Keratinocyte (primary cell): ENCODE results near the gene RHBDD3. TPM values are rescaled to one million over a fixed set of nuclear protein-coding genes. Genes with fewer than 3 reads are reported as not detected.

ENCODE experiments used
- DNase-seq: peaks from one replicate; pipeline ENCODE4 v3.0.0-alpha.2; 2011; ENCODE audit warnings: low read depth, missing footprints, low spot score
- FAIRE-seq: peaks from 2 replicates; lab custom pipeline; 2011; peaks lifted over from hg19 to GRCh38; lab: Jason Lieb, UNC
- H2AFZ ChIP-seq: 2 replicates; pipeline ENCODE4 v1.6.0; 2012; ENCODE audit warnings: low read length, control low read depth, inconsistent platforms; ENCODE audit not compliant: control insufficient read depth
- H3K27ac ChIP-seq: 2 replicates; pipeline ENCODE4 v1.5.1; 2011; ENCODE audit warnings: low read length; ENCODE audit not compliant: control insufficient read depth, insufficient read depth
- H3K27me3 ChIP-seq: 3 replicates; pipeline ENCODE4 v1.6.0; 2011; ENCODE audit warnings: low read length; ENCODE audit not compliant: control insufficient read depth, insufficient read depth; ENCODE audit errors: extremely low read depth
- H3K36me3 ChIP-seq, 2 experiments: 2 replicates in 1 of 2; 3 replicates in 1 of 2; pipeline ENCODE4 v1.5.1; 2011; ENCODE audit warnings: low read length in 2 of 2, mild to moderate bottlenecking in 1 of 2; ENCODE audit not compliant: control insufficient read depth in 2 of 2, insufficient read depth in 2 of 2; ENCODE audit errors: extremely low read depth in 1 of 2
- H3K4me1 ChIP-seq: 3 replicates; pipeline ENCODE4 v1.5.1; 2011; ENCODE audit warnings: low read length; ENCODE audit not compliant: control insufficient read depth, insufficient read depth; ENCODE audit errors: extremely low read depth
- H3K4me2 ChIP-seq: 3 replicates; pipeline ENCODE4 v1.6.0; 2011; ENCODE audit warnings: low read depth, low read length; ENCODE audit not compliant: control insufficient read depth, insufficient read depth; ENCODE audit errors: extremely low read depth
- H3K4me3 ChIP-seq, 3 experiments: fragments of 200-600 bp in 1 of 3; sonication (generic) in 1 of 3; 2 replicates in 2 of 3; 3 replicates in 1 of 3; pipeline ENCODE4 v1.5.1; 2011 to 2016; ENCODE audit warnings: low read length in 3 of 3, mild to moderate bottlenecking in 3 of 3, control low read depth in 2 of 3, inconsistent platforms in 1 of 3, low read depth in 1 of 3, mixed read lengths in 1 of 3, mixed run types in 1 of 3, moderate library complexity in 1 of 3; ENCODE audit not compliant: control insufficient read depth in 2 of 3, insufficient read depth in 2 of 3; ENCODE audit errors: extremely low read depth in 1 of 3
- H3K79me2 ChIP-seq: 2 replicates; pipeline ENCODE4 v1.6.0; 2012; ENCODE audit warnings: low read length; ENCODE audit not compliant: control insufficient read depth, insufficient read depth
- H3K9ac ChIP-seq: 3 replicates; pipeline ENCODE4 v1.6.0; 2011; ENCODE audit warnings: low read length; ENCODE audit not compliant: control insufficient read depth, insufficient read depth; ENCODE audit errors: extremely low read depth
- H3K9me1 ChIP-seq: 3 replicates; pipeline ENCODE4 v1.6.0; 2011; ENCODE audit warnings: low read length; ENCODE audit not compliant: control insufficient read depth, insufficient read depth; ENCODE audit errors: extremely low read depth
- H3K9me3 ChIP-seq: 2 replicates; pipeline ENCODE4 v1.5.1; 2012; ENCODE audit warnings: low read depth, low read length; ENCODE audit not compliant: control insufficient read depth
- H4K20me1 ChIP-seq: 3 replicates; pipeline ENCODE4 v1.6.0; 2011; ENCODE audit warnings: low read length; ENCODE audit not compliant: control insufficient read depth, insufficient read depth; ENCODE audit errors: extremely low read depth
- EZH2 ChIP-seq: IDR thresholded peaks from one replicate; pipeline ENCODE4 v1.6.1; 2012; ENCODE audit warnings: inconsistent platforms, mild to moderate bottlenecking, low read length, moderate library complexity
- dilution Hi-C: fragments of 300-500 bp; cut with MboI; formaldehyde crosslinking; loops from one replicate; pipeline ENCODE4 v1.7.0; 2020; ENCODE audit warnings: low sequenced_read_pairs; ENCODE audit not compliant: extremely low pct_ligation_motif_present
- polyA plus RNA-seq, 5 experiments: library from polyadenylated mRNA; depleted of rRNA in 3 of 5; stranded (reverse) in 3 of 5; stranded (forward) in 1 of 5; unstranded in 1 of 5; fragments of >200 nt; gene quantifications; 1 replicate in 1 of 5; 2 replicates in 3 of 5; 3 replicates in 1 of 5; pipeline versions ENCODE4 v1.2.1 to v1.2.3, GENCODE V29; 2011 to 2012; ENCODE audit warnings: missing spikeins in 2 of 5, low read depth in 1 of 5, low replicate concordance in 1 of 5
- TF ChIP-seq, protein P1 (sequence below), 3 experiments: IDR thresholded peaks in 1 of 3; conservative IDR thresholded peaks in 1 of 3; optimal IDR thresholded peaks in 1 of 3; 2 replicates in 2 of 3; 3 replicates in 1 of 3; pipeline versions ENCODE3 to v1.5.1; 2011; ENCODE audit warnings: low read length in 3 of 3, mild to moderate bottlenecking in 3 of 3, moderate library complexity in 2 of 3, control low read depth in 1 of 3, inconsistent platforms in 1 of 3; ENCODE audit not compliant: insufficient read depth in 2 of 3; ENCODE audit errors: extremely low read depth in 1 of 3

The RHBDD3 gene
- polyA plus RNA-seq, 1 donor (not counting 4 experiments of a cell fraction or from before 2014, with no cell fraction given): 10.3 TPM

DNA sequence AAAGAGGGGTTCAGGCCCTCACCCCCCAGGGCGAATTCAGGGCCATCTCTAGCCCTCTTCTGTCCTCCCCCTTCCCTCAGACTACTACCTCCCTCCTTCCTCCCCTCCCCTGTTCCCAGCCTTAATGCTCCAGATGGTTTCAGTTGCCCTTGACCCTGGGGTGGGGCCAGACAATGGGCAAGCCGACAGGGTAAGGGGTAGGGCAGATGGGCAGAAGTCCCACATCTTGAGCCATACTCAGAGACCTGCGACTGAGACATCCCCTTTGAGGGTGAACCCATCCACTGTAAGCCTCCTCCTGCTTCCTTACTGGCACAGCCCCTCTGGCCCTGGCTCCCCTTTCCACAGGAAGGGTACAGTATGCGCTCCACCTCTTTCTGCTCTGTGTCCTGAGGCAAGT lies 1.9 kb downstream of the RHBDD3 start:
- Histone ChIP-seq H3K4me2 (no peak overlapping the region), H3K4me1 (peaks cover 22% of the 10 kb centered on the region), H3K79me2 (peaks cover 45% of the 10 kb centered on the region), H3K27me3 (no peaks in the 10 kb centered on the region), H3K4me3 (no peak overlapping the region), H2AFZ (no peak overlapping the region), H3K27ac (no peak overlapping the region), H3K9me1 (no peaks in the 10 kb centered on the region), H3K9ac (no peak overlapping the region), H4K20me1 (peaks cover 20% of the 10 kb centered on the region), H3K36me3 (peaks cover 13 to 22% of the 10 kb centered on the region in 2 experiments), H3K9me3 (no peaks in the 10 kb centered on the region)
- DNase-seq (no peak), FAIRE-seq (no peak)
- TF ChIP-seq, protein P1, sequence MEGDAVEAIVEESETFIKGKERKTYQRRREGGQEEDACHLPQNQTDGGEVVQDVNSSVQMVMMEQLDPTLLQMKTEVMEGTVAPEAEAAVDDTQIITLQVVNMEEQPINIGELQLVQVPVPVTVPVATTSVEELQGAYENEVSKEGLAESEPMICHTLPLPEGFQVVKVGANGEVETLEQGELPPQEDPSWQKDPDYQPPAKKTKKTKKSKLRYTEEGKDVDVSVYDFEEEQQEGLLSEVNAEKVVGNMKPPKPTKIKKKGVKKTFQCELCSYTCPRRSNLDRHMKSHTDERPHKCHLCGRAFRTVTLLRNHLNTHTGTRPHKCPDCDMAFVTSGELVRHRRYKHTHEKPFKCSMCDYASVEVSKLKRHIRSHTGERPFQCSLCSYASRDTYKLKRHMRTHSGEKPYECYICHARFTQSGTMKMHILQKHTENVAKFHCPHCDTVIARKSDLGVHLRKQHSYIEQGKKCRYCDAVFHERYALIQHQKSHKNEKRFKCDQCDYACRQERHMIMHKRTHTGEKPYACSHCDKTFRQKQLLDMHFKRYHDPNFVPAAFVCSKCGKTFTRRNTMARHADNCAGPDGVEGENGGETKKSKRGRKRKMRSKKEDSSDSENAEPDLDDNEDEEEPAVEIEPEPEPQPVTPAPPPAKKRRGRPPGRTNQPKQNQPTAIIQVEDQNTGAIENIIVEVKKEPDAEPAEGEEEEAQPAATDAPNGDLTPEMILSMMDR (optimal IDR thresholded peaks at IDR 0.05 in 1 of 3, IDR thresholded peaks at IDR 0.05 in 1 of 3, conservative IDR thresholded peaks at IDR 0.05 in 1 of 3; ENCODE audit: extremely low read depth in 1 of 3, insufficient read depth in 2 of 3, low read length in 3 of 3): no peak
- TF ChIP-seq EZH2: no peak
- dilution Hi-C loops: no loop called here

DNA sequence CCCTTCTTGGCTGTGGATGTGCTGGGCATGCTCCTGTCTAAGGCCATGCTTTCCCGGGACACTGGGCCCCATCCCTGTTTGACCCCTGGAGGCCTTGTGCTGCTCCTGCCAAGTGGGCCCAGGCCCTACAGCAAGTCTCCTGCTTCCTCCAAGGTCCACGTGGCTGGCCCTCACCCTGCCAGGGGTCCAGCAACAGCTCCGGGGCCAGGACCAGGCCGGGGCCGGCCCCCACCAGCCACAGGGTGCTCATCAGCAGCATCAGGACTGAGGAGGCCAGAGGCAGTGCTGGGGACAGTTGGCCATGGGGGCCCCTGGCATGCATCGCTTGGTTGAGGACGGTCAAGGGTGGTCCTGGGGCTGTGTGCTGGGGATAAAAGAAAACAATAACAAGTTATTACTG lies 2.5 kb downstream of the RHBDD3 start:
- no peak overlapping the region for H2AFZ ChIP-seq
- no peaks in the 10 kb centered on the region for H3K27me3 ChIP-seq
- TF ChIP-seq EZH2: no peak
- TF ChIP-seq, protein P1 (optimal IDR thresholded peaks at IDR 0.05 in 1 of 3, IDR thresholded peaks at IDR 0.05 in 1 of 3, conservative IDR thresholded peaks at IDR 0.05 in 1 of 3; ENCODE audit: extremely low read depth in 1 of 3, insufficient read depth in 2 of 3, low read length in 3 of 3): no peak
- H3K9me3 ChIP-seq: no peaks in the 10 kb centered on the region
- DNase-seq (no peak), FAIRE-seq (no peak)
- H4K20me1 ChIP-seq: peaks cover 15% of the 10 kb centered on the region
- no peaks in the 10 kb centered on the region for H3K9me1 ChIP-seq
- dilution Hi-C loops: no loop called here
- peaks cover 15% of the 10 kb centered on the region for H3K4me1 ChIP-seq
- no peak overlapping the region for H3K4me3 ChIP-seq
- peaks cover 39% of the 10 kb centered on the region for H3K79me2 ChIP-seq
- no peak overlapping the region for H3K27ac ChIP-seq
- no peak overlapping the region for H3K4me2 ChIP-seq
- no peak overlapping the region for H3K9ac ChIP-seq
- peaks cover 14 to 22% of the 10 kb centered on the region in 2 experiments for H3K36me3 ChIP-seq
